Activated T-helper 9 cell treated with anti-CD3 and anti-CD28 coated beads, Interleukin-2, amount 50 U/mL, for 16 hours (primary cell): ENCODE data around the gene LMF1.
"Not testable (repeated sequence)": the region's sequence is repeated elsewhere in the genome, so short reads cannot be mapped to it uniquely, and the experiment has no call there.

Experiments
- DNase-seq: peaks from one replicate; pipeline ENCODE4 v3.0.0-alpha.2; 2020; ENCODE audit warnings: low read depth

The LMF1 gene

GRCh38 chr16:825341-826061 is 145.3 kb downstream of the LMF1 start:
- no peak for DNase-seq

GRCh38 chr16:824601-825000 is 146.2 kb downstream of the LMF1 start:
- DNase-seq = no peak

GRCh38 chr16:824194-824593 is 146.6 kb downstream of the LMF1 start:
- no peak for DNase-seq

GRCh38 chr16:822909-823297 is 147.9 kb downstream of the LMF1 start:
- no peak for DNase-seq

GRCh38 chr16:822174-822908 is 148.4 kb downstream of the LMF1 start:
- no peak for DNase-seq

- no peak for DNase-seq
Measured at GRCh38 chr16:821751-822150, 149.0 kb downstream of the LMF1 start.

GRCh38 chr16:820748-821147 is 150.0 kb downstream of the LMF1 start:
- no peak for DNase-seq

- not testable (repeated sequence) for DNase-seq
Measured at GRCh38 chr16:820044-820408, 150.8 kb downstream of the LMF1 start.

- DNase-seq = no peak
Measured at GRCh38 chr16:819336-820043, 151.3 kb downstream of the LMF1 start.

- no peak for DNase-seq
Measured at GRCh38 chr16:818592-818991, 152.2 kb downstream of the LMF1 start.

GRCh38 chr16:818132-818531 is 152.7 kb downstream of the LMF1 start:
- no peak for DNase-seq

- DNase-seq = no peak
Measured at GRCh38 chr16:817001-817906, 153.5 kb downstream of the LMF1 start.

- no peak for DNase-seq
Measured at GRCh38 chr16:815861-816260, 154.9 kb downstream of the LMF1 start.

GRCh38 chr16:814974-815373 is 155.8 kb downstream of the LMF1 start:
- DNase-seq = no peak

- no peak for DNase-seq
Measured at GRCh38 chr16:813916-814412, 156.8 kb downstream of the LMF1 start.

- DNase-seq = peak; percentile 39
Measured at GRCh38 chr16:813204-813915, 157.4 kb downstream of the LMF1 start.

- DNase-seq = no peak
Measured at GRCh38 chr16:808085-808386, 162.7 kb downstream of the LMF1 start.

GRCh38 chr16:807347-808084 is 163.3 kb downstream of the LMF1 start:
- DNase-seq = peak; percentile 76

GRCh38 chr16:805474-805873 is 165.3 kb downstream of the LMF1 start:
- no peak for DNase-seq

- DNase-seq = no peak
Measured at GRCh38 chr16:804193-805048, 166.4 kb downstream of the LMF1 start.
